ENCODE results near the gene SLC24A4. TPM values are rescaled to one million over a fixed set of nuclear protein-coding genes. Genes with fewer than 3 reads are reported as not detected.
A peak's percentile ranks its signal among the peaks of the same experiment; 100 is the strongest.

Gene SLC24A4
- total RNA-seq, 1 donor from 2014 or later, result not detected

GRCh38 chr14:92517761-92518160 is 194.8 kb downstream of the SLC24A4 start:
- peak overlapping the region in 1 of 2 donors; percentile 11 for H3K27ac ChIP-seq
- H3K36me3 ChIP-seq, result no peaks in the 10 kb centered on the region
- no peak for TF ChIP-seq CTCF (IDR thresholded peaks at IDR 0.05)
- no peak overlapping the region for H3K4me3 ChIP-seq
- peaks cover 0 to 21% of the 10 kb centered on the region in 2 donors for H3K4me1 ChIP-seq
- intact Hi-C loops (cut with DNase I), result loop anchor here (10.0 kb wide), 1 partner anchor 277 kb away; the partner anchor contains the start of gene GOLGA5
- no peaks in the 10 kb centered on the region for H3K27me3 ChIP-seq
- no peak for DNase-seq (ENCODE audit: low spot score in 2 of 2)
- no peaks in the 10 kb centered on the region for H3K9me3 ChIP-seq

GRCh38 chr14:92519246-92520101 is 196.5 kb downstream of the SLC24A4 start:
- peak overlapping the region in 1 of 2 donors; percentile 31 for H3K27ac ChIP-seq
- TF ChIP-seq CTCF (IDR thresholded peaks at IDR 0.05), result no peak
- no peaks in the 10 kb centered on the region for H3K27me3 ChIP-seq
- H3K9me3 ChIP-seq, result no peaks in the 10 kb centered on the region
- no peak overlapping the region for H3K4me3 ChIP-seq
- peaks cover 0 to 22% of the 10 kb centered on the region in 2 donors for H3K4me1 ChIP-seq
- no peak for DNase-seq (ENCODE audit: low spot score in 2 of 2)
- intact Hi-C loops (cut with DNase I), result loop anchor here (10.0 kb wide), 1 partner anchor 275 kb away; the partner anchor contains the start of gene GOLGA5
- H3K36me3 ChIP-seq, result no peaks in the 10 kb centered on the region

GRCh38 chr14:92520102-92521057 is 197.4 kb downstream of the SLC24A4 start:
- Histone ChIP-seq H3K27ac (peak overlapping the region in 1 of 2 donors; percentile 31), H3K4me3 (no peak overlapping the region), H3K27me3 (no peaks in the 10 kb centered on the region), H3K9me3 (no peaks in the 10 kb centered on the region), H3K4me1 (peaks cover 0 to 27% of the 10 kb centered on the region in 2 donors), H3K36me3 (no peaks in the 10 kb centered on the region)
- intact Hi-C loops (cut with DNase I), result no loop called here
- DNase-seq (ENCODE audit: low spot score in 2 of 2), result no peak
- no peak for TF ChIP-seq CTCF (IDR thresholded peaks at IDR 0.05)

- no peaks in the 10 kb centered on the region for H3K36me3 ChIP-seq
- no peaks in the 10 kb centered on the region for H3K9me3 ChIP-seq
- DNase-seq (ENCODE audit: low spot score in 2 of 2), result no peak
- intact Hi-C loops (cut with DNase I), result no loop called here
- peaks cover 0 to 27% of the 10 kb centered on the region in 2 donors for H3K4me1 ChIP-seq
- no peaks in the 10 kb centered on the region for H3K27me3 ChIP-seq
- no peak overlapping the region for H3K27ac ChIP-seq
- no peak overlapping the region for H3K4me3 ChIP-seq
- TF ChIP-seq CTCF (IDR thresholded peaks at IDR 0.05), result no peak
Measured at GRCh38 chr14:92521058-92521415, 198.1 kb downstream of the SLC24A4 start.

- H3K27ac ChIP-seq, result no peak overlapping the region
- intact Hi-C loops (cut with DNase I), result no loop called here
- no peak for DNase-seq (ENCODE audit: low spot score in 2 of 2)
Measured at GRCh38 chr14:92523752-92524151, 200.8 kb downstream of the SLC24A4 start.

More at GRCh38 chr14:92523752-92524151, 200.8 kb downstream of the SLC24A4 start:
- H3K36me3 ChIP-seq, result no peaks in the 10 kb centered on the region
- no peaks in the 10 kb centered on the region for H3K27me3 ChIP-seq
- peaks cover 0 to 20% of the 10 kb centered on the region in 2 donors for H3K4me1 ChIP-seq
- no peaks in the 10 kb centered on the region for H3K9me3 ChIP-seq
- no peak for TF ChIP-seq CTCF (IDR thresholded peaks at IDR 0.05)
- no peak overlapping the region for H3K4me3 ChIP-seq
